ENCODE results near the gene FSIP1. TPM values are rescaled to one million over a fixed set of nuclear protein-coding genes. Genes with fewer than 3 reads are reported as not detected.

Gene FSIP1
- polyA plus RNA-seq, 2 of the 4 experiments (the other 2 are of a cell fraction): 0.71 to 0.93 TPM

DNA sequence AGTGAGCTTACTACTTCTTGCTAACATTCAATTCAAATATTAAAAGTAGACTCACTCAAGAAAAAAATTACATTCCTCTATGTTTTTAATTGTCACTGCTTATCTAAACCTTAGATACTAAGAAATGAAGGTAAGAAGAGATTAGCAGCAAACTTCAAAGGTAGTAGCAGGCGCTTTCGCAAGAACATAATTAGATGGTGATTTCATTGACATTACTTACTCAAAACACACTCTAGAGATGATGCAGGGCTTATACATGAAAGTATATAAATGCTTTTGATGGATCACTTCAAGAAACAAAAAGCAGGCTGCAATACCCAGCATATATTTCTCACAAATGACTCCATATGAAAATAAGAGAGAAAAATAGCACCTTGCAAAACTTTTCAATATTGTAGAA lies 86.8 kb downstream of the FSIP1 start (continued):
- TF ChIP-seq, protein P1, sequence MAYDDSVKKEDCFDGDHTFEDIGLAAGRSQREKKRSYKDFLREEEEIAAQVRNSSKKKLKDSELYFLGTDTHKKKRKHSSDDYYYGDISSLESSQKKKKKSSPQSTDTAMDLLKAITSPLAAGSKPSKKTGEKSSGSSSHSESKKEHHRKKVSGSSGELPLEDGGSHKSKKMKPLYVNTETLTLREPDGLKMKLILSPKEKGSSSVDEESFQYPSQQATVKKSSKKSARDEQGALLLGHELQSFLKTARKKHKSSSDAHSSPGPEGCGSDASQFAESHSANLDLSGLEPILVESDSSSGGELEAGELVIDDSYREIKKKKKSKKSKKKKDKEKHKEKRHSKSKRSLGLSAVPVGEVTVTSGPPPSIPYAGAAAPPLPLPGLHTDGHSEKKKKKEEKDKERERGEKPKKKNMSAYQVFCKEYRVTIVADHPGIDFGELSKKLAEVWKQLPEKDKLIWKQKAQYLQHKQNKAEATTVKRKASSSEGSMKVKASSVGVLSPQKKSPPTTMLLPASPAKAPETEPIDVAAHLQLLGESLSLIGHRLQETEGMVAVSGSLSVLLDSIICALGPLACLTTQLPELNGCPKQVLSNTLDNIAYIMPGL (CRISPR knock-in tag; IDR thresholded peaks at IDR 0.05; ENCODE audit: borderline replicate concordance): no peak
- TF ChIP-seq, protein P2, sequence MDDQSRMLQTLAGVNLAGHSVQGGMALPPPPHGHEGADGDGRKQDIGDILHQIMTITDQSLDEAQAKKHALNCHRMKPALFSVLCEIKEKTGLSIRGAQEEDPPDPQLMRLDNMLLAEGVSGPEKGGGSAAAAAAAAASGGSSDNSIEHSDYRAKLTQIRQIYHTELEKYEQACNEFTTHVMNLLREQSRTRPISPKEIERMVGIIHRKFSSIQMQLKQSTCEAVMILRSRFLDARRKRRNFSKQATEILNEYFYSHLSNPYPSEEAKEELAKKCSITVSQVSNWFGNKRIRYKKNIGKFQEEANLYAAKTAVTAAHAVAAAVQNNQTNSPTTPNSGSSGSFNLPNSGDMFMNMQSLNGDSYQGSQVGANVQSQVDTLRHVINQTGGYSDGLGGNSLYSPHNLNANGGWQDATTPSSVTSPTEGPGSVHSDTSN (IDR thresholded peaks at IDR 0.05): no peak
- TF ChIP-seq NPAS2 (CRISPR knock-in tag; IDR thresholded peaks at IDR 0.05; ENCODE audit: borderline replicate concordance) (no peak), FOXS1 (CRISPR knock-in tag; IDR thresholded peaks at IDR 0.05) (no peak), ZFP36 (IDR thresholded peaks at IDR 0.05; ENCODE audit: borderline replicate concordance, partially characterized antibody) (no peak), HOXB5 (CRISPR knock-in tag; IDR thresholded peaks at IDR 0.05) (no peak)

DNA sequence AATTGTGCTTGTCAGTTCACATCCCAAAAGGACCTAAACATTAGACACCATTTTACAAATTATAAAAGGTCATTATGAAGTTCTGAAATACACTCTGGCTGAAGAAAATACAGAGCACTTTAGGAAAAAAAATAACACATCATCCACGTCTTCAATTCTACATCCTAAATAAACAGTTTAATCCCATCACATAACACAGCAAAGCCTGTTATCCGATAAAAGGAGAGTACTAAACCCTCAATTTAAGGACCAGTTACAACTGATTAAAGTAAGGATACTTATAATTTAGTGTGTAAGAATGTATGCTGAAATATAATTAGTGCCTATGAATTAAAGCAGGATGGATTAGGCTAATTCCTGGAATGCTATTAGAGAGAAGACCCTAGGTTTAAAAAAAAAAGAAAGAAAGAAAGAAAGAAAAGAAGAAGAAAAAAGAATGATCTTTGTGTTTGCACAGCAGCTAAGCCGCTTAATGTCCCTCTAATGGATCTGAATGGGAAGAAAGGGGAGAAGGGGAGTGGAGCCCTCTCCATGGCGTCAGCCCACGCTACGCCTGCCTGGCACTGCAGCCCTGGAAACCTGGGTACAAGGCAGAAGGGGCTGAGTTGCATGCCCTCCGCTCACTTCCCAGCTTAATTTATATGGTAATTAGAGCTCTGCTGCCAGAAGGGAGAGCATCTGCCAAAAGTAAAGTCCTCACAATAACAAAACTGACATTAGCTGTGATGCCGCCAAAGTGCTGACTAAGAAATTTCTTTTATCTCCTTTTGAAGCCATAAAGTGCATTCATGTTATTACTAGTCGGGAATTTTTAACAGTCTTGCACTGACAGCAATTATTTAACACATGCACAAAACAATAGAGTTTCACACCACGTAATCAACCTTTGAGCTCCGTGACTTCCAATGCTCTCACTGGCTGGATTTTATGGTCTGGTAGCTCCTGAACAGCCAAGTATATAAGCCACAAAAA lies 90.0 kb downstream of the FSIP1 start:
- ChIA-PET CTCF (interaction anchor here (0.6 to 2.0 kb wide), 4 partner anchors 9 to 64 kb away, joined by 3 to 6 read pairs (median 5); no protein-coding TSS in a partner anchor), POLR2A (no interaction called here)
- no peak overlapping the region for H3K4me2 ChIP-seq
- no peaks in the 10 kb centered on the region for H3K4me1 ChIP-seq
- ATAC-seq: no peak
- no peak overlapping the region for H3K4me3 ChIP-seq
- no peak for FAIRE-seq
- H3K9me3 ChIP-seq: no peaks in the 10 kb centered on the region
- 85% methylated on average over 11 of the region's 11 CpGs for WGBS (ENCODE audit: missing lambda C conversion rate)
- TF ChIP-seq, protein P3, sequence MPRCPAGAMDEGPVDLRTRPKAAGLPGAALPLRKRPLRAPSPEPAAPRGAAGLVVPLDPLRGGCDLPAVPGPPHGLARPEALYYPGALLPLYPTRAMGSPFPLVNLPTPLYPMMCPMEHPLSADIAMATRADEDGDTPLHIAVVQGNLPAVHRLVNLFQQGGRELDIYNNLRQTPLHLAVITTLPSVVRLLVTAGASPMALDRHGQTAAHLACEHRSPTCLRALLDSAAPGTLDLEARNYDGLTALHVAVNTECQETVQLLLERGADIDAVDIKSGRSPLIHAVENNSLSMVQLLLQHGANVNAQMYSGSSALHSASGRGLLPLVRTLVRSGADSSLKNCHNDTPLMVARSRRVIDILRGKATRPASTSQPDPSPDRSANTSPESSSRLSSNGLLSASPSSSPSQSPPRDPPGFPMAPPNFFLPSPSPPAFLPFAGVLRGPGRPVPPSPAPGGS (IDR thresholded peaks at IDR 0.05): no peak
- TF ChIP-seq MAFK (IDR thresholded peaks at IDR 0.05; ENCODE audit: partially characterized antibody): peak; percentile 72
- DNase-seq (ENCODE audit: low read depth in 1 of 2, low spot score in 1 of 2): no peak
- H3K27ac ChIP-seq: no peak overlapping the region

DNA sequence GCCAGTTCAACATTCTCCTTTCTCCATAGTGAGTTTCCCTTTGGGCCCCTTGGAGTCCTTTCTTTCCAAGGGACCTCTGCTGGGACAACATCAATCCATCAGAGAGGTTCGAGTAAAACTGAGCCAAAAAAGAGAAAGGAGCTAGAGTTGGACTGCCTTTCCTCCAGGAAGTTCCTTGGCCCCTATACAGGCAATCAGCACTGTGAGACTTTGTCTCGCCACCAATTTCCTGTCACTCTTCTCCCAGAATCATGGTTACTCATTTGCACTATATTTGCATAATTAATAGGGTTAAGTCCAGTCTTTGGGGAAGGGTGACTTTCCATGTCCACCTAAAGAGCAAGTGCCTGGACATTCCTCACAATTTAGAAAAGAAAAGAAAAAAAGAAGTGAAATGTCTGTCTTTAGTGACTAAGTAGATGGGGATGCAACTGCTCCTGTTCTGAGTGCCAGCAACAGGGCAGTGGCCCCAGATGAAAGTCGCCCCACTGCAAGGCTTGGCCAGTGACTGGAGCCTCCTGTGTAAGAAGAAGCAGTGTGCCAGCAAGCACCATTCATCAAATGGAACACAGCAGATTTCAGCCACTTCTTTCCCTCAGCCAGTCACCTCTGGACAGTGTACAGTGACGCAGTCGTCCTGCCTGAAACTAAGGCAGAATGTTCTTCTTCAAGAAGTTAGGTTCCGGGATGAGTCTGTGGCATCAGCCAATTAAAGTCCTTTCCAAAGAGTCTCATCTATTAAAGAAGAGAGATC lies 91.6 kb downstream of the FSIP1 start:
- Histone ChIP-seq H3K4me3 (no peak overlapping the region), H3K4me1 (no peaks in the 10 kb centered on the region), H3K27ac (no peak overlapping the region), H3K4me2 (no peak overlapping the region), H3K9me3 (no peaks in the 10 kb centered on the region)
- WGBS (ENCODE audit: missing lambda C conversion rate): 86% methylated on average over 6 of the region's 6 CpGs
- CTCF ChIA-PET: interaction anchor here (1.8 kb wide), 1 partner anchor 66 kb away, joined by 5 read pairs; no protein-coding TSS in a partner anchor
- TF ChIP-seq, protein P4, sequence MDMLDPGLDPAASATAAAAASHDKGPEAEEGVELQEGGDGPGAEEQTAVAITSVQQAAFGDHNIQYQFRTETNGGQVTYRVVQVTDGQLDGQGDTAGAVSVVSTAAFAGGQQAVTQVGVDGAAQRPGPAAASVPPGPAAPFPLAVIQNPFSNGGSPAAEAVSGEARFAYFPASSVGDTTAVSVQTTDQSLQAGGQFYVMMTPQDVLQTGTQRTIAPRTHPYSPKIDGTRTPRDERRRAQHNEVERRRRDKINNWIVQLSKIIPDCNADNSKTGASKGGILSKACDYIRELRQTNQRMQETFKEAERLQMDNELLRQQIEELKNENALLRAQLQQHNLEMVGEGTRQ (IDR thresholded peaks at IDR 0.05): no peak
- no peak for TF ChIP-seq PHF8 (IDR thresholded peaks at IDR 0.05; ENCODE audit: borderline replicate concordance, low read depth)
- no peak for TF ChIP-seq FOSL2 (IDR thresholded peaks at IDR 0.05)
- no peak for TF ChIP-seq FOSL2 (CRISPR knock-in tag; IDR thresholded peaks at IDR 0.05)
- TF ChIP-seq, protein P2 (IDR thresholded peaks at IDR 0.05): no peak
- TF ChIP-seq, protein P5, sequence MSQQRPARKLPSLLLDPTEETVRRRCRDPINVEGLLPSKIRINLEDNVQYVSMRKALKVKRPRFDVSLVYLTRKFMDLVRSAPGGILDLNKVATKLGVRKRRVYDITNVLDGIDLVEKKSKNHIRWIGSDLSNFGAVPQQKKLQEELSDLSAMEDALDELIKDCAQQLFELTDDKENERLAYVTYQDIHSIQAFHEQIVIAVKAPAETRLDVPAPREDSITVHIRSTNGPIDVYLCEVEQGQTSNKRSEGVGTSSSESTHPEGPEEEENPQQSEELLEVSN (IDR thresholded peaks at IDR 0.05; ENCODE audit: borderline replicate concordance, low read depth): no peak
- TF ChIP-seq CBX8 (IDR thresholded peaks at IDR 0.05): no peak
- TF ChIP-seq EHMT2 (IDR thresholded peaks at IDR 0.05; ENCODE audit: low read depth): no peak
- no peak for TF ChIP-seq HDAC2 (IDR thresholded peaks at IDR 0.05)
- TF ChIP-seq EP300 (IDR thresholded peaks at IDR 0.05): no peak
- no peak for TF ChIP-seq RNF2 (IDR thresholded peaks at IDR 0.05; ENCODE audit: borderline replicate concordance, low read depth)
- no peak for TF ChIP-seq ZNF302 (CRISPR knock-in tag; IDR thresholded peaks at IDR 0.05)
- TF ChIP-seq TFCP2L1 (CRISPR knock-in tag; IDR thresholded peaks at IDR 0.05): no peak
- no peak for DNase-seq (ENCODE audit: low read depth in 1 of 2, low spot score in 1 of 2)
- FAIRE-seq: no peak
- no peak for ATAC-seq
- POLR2A ChIA-PET: no interaction called here
